SK-N-SH treated with all-trans-retinoic acid at 6 μM for 48 hours (cell line): ENCODE data around the gene TBKBP1.

ENCODE experiments used
- ATAC-seq: fragments of 200-7000 bp; cut with Tn5 transposase; 3 replicates; pipeline ENCODE4 v1.9.1; 2020; ENCODE audit warnings: mild to moderate bottlenecking, moderate library complexity
- ARNTL ChIP-seq: fragments of 450-650 bp; formaldehyde crosslinking; IDR thresholded peaks from 2 replicates; pipeline ENCODE4 v1.5.0; 2020; ENCODE audit warnings: low read depth, mild to moderate bottlenecking, moderate library complexity, borderline replicate concordance
- BACH2 ChIP-seq: fragments of 250-450 bp; sonication (Bioruptor Pico); IDR thresholded peaks from 2 replicates; pipeline ENCODE4 v1.9.0; 2021; ENCODE audit warnings: mild to moderate bottlenecking, borderline replicate concordance
- CREB5 ChIP-seq: fragments of 250-450 bp; sonication (Bioruptor Pico); IDR thresholded peaks from 2 replicates; pipeline ENCODE4 v1.5.1; 2020; ENCODE audit warnings: low read depth, mild to moderate bottlenecking, moderate library complexity
- CSDC2 ChIP-seq: fragments of 250-450 bp; sonication (Bioruptor Pico); IDR thresholded peaks from 2 replicates; pipeline ENCODE4 v1.5.0; 2020; ENCODE audit warnings: mild to moderate bottlenecking, moderate library complexity
- CSRNP3 ChIP-seq: fragments of 250-450 bp; sonication (Bioruptor Pico); IDR thresholded peaks from 2 replicates; pipeline ENCODE4 v1.5.1; 2021; ENCODE audit warnings: mild to moderate bottlenecking, moderate library complexity
- ESRRG ChIP-seq: fragments of 250-450 bp; sonication (Bioruptor Pico); IDR thresholded peaks from 2 replicates; pipeline ENCODE4 v1.6.1; 2021; ENCODE audit warnings: mild to moderate bottlenecking
- GLIS3 ChIP-seq: fragments of 250-450 bp; sonication (Bioruptor Pico); IDR thresholded peaks from 2 replicates; pipeline ENCODE4 v1.5.0; 2020; ENCODE audit warnings: mild to moderate bottlenecking, moderate library complexity
- ISL1 ChIP-seq: fragments of 250-450 bp; sonication (Bioruptor Pico); IDR thresholded peaks from 2 replicates; pipeline ENCODE4 v2.1.2; 2022; ENCODE audit warnings: mild to moderate bottlenecking, moderate library complexity
- OSR1 ChIP-seq: fragments of 250-450 bp; sonication (Bioruptor Pico); IDR thresholded peaks from 2 replicates; pipeline ENCODE4 v1.8.0; 2022; ENCODE audit warnings: moderate library complexity, mild to moderate bottlenecking, inconsistent platforms
- PATZ1 ChIP-seq: fragments of 250-450 bp; sonication (Bioruptor Pico); IDR thresholded peaks from 2 replicates; pipeline ENCODE4 v1.8.0; 2020; ENCODE audit warnings: mild to moderate bottlenecking, moderate library complexity, borderline replicate concordance
- POU6F1 ChIP-seq: fragments of 250-450 bp; sonication (Bioruptor Pico); IDR thresholded peaks from 2 replicates; pipeline ENCODE4 v1.8.0; 2021; ENCODE audit warnings: low read depth, mild to moderate bottlenecking, moderate library complexity, borderline replicate concordance
- PPARA ChIP-seq: fragments of 250-450 bp; sonication (Bioruptor Pico); IDR thresholded peaks from 2 replicates; pipeline ENCODE4 v1.5.0; 2020; ENCODE audit warnings: mild to moderate bottlenecking, borderline replicate concordance
- RARB ChIP-seq: fragments of 250-450 bp; sonication (Bioruptor Pico); IDR thresholded peaks from 2 replicates; pipeline ENCODE4 v1.8.0; 2021; ENCODE audit warnings: mild to moderate bottlenecking, moderate library complexity
- SNAI2 ChIP-seq: fragments of 250-450 bp; sonication (Bioruptor Pico); IDR thresholded peaks from 2 replicates; pipeline ENCODE4 v1.5.0; 2020; ENCODE audit warnings: mild to moderate bottlenecking, moderate library complexity
- TCF4 ChIP-seq: fragments of 250-450 bp; sonication (Bioruptor Pico); IDR thresholded peaks from 2 replicates; pipeline ENCODE4 v1.8.0; 2021; ENCODE audit warnings: mild to moderate bottlenecking, moderate library complexity, borderline replicate concordance
- TOX ChIP-seq: fragments of 250-450 bp; sonication (Bioruptor Pico); IDR thresholded peaks from 2 replicates; pipeline ENCODE4 v1.8.0; 2021; ENCODE audit warnings: mild to moderate bottlenecking, moderate library complexity, borderline replicate concordance
- TSHZ2 ChIP-seq: fragments of 250-450 bp; sonication (Bioruptor Pico); IDR thresholded peaks from 2 replicates; pipeline ENCODE4 v1.5.0; 2020; ENCODE audit warnings: mild to moderate bottlenecking, moderate library complexity
- ZC3H10 ChIP-seq: fragments of 250-450 bp; sonication (Bioruptor Pico); IDR thresholded peaks from 2 replicates; pipeline ENCODE4 v1.5.1; 2021; ENCODE audit warnings: mild to moderate bottlenecking, moderate library complexity
- ZFP3 ChIP-seq: fragments of 250-450 bp; sonication (Bioruptor Pico); IDR thresholded peaks from 2 replicates; pipeline ENCODE4 v1.5.0; 2020; ENCODE audit warnings: mild to moderate bottlenecking, moderate library complexity
- ZFP30 ChIP-seq: fragments of 450-650 bp; formaldehyde crosslinking; IDR thresholded peaks from 2 replicates; pipeline ENCODE4 v1.5.0; 2022; ENCODE audit warnings: mild to moderate bottlenecking, moderate library complexity
- ZNF565 ChIP-seq: fragments of 450-650 bp; formaldehyde crosslinking; conservative IDR thresholded peaks from 2 replicates; pipeline ENCODE4 v1.5.0; 2020; ENCODE audit warnings: low read depth, mild to moderate bottlenecking, moderate library complexity
- ZNF70 ChIP-seq: fragments of 450-650 bp; formaldehyde crosslinking; IDR thresholded peaks from 2 replicates; pipeline ENCODE4 v1.5.0; 2020; ENCODE audit warnings: mild to moderate bottlenecking, moderate library complexity
- ZNF8 ChIP-seq: fragments of 450-650 bp; formaldehyde crosslinking; IDR thresholded peaks from 2 replicates; pipeline ENCODE4 v1.5.0; 2020; ENCODE audit warnings: mild to moderate bottlenecking, moderate library complexity

TBKBP1 gene

GRCh38 chr17:47730681-47731080 lies 36.7 kb downstream of the TBKBP1 start:
- ATAC-seq: no peak
- TF ChIP-seq RARB (CRISPR knock-in tag) (no peak), ZNF8 (CRISPR knock-in tag) (no peak), ISL1 (no peak), ESRRG (no peak), ZNF565 (CRISPR knock-in tag) (no peak), PATZ1 (CRISPR knock-in tag) (no peak), ZC3H10 (CRISPR knock-in tag) (no peak), BACH2 (CRISPR knock-in tag) (no peak), PPARA (CRISPR knock-in tag) (no peak), TCF4 (CRISPR knock-in tag) (no peak), ZFP30 (no peak), ZNF70 (no peak), TOX (CRISPR knock-in tag) (no peak), CSDC2 (CRISPR knock-in tag) (no peak), OSR1 (CRISPR knock-in tag) (no peak), ZFP3 (no peak), CSRNP3 (no peak), GLIS3 (CRISPR knock-in tag) (no peak), POU6F1 (no peak), SNAI2 (CRISPR knock-in tag) (no peak)

GRCh38 chr17:47731396-47731795 lies 37.4 kb downstream of the TBKBP1 start:
- TF ChIP-seq ARNTL (CRISPR knock-in tag): no peak
- no peak for TF ChIP-seq ISL1
- TF ChIP-seq ZC3H10 (CRISPR knock-in tag): no peak
- no peak for TF ChIP-seq TOX (CRISPR knock-in tag)
- no peak for TF ChIP-seq ZNF8 (CRISPR knock-in tag)
- TF ChIP-seq ZFP3: no peak
- no peak for TF ChIP-seq PPARA (CRISPR knock-in tag)
- ATAC-seq: no peak

GRCh38 chr17:47732399-47733046 lies 38.6 kb downstream of the TBKBP1 start:
- ATAC-seq: no peak
- TF ChIP-seq ZFP30 (no peak), TSHZ2 (no peak), SNAI2 (CRISPR knock-in tag) (no peak), PATZ1 (CRISPR knock-in tag) (no peak), CREB5 (CRISPR knock-in tag) (no peak), ZNF565 (CRISPR knock-in tag) (no peak), GLIS3 (CRISPR knock-in tag) (no peak)
